Smooth muscle cell (in vitro differentiated cells): ENCODE results near the gene SPRR2D. TPM values are rescaled to one million over a fixed set of nuclear protein-coding genes. Genes with fewer than 3 reads are reported as not detected.

ENCODE experiments used
- DNase-seq: peaks from one replicate; lab custom pipeline; 2025; ENCODE audit not compliant: unreplicated experiment; lab: John Stamatoyannopoulos, UW
- H2AFZ ChIP-seq: fragments of 200-600 bp; sonication (generic); 2 replicates; pipeline ENCODE4 v1.6.0; 2016; ENCODE audit warnings: antibody characterized with exemption, low read depth, mild to moderate bottlenecking
- H3F3A ChIP-seq: fragments of 200-600 bp; sonication (generic); 2 replicates; pipeline ENCODE4 v1.6.0; 2017; ENCODE audit warnings: antibody characterized with exemption, low read depth
- H3K27ac ChIP-seq: fragments of 200-600 bp; sonication (generic); 2 replicates; pipeline ENCODE4 v1.5.1; 2016; ENCODE audit warnings: low read depth, mild to moderate bottlenecking
- H3K27me3 ChIP-seq: fragments of 200-600 bp; sonication (generic); 2 replicates; pipeline ENCODE4 v1.6.1; 2016; ENCODE audit warnings: low read depth, mild to moderate bottlenecking
- H3K36me3 ChIP-seq: fragments of 200-600 bp; sonication (generic); 2 replicates; pipeline ENCODE4 v1.5.1; 2016; ENCODE audit warnings: low read depth
- H3K4me1 ChIP-seq: fragments of 200-600 bp; sonication (generic); 2 replicates; pipeline ENCODE4 v1.5.1; 2016; ENCODE audit warnings: low read depth
- H3K4me2 ChIP-seq: fragments of 200-600 bp; sonication (generic); 2 replicates; pipeline ENCODE4 v1.6.0; 2016; ENCODE audit warnings: mild to moderate bottlenecking
- H3K4me3 ChIP-seq: fragments of 200-600 bp; sonication (generic); 2 replicates; pipeline ENCODE4 v1.5.1; 2016; ENCODE audit warnings: mild to moderate bottlenecking
- H3K79me2 ChIP-seq: fragments of 200-600 bp; sonication (generic); 2 replicates; pipeline ENCODE4 v1.6.0; 2016; ENCODE audit warnings: low read depth, mild to moderate bottlenecking
- H3K9ac ChIP-seq: fragments of 200-600 bp; sonication (generic); 2 replicates; pipeline ENCODE4 v1.6.0; 2016; ENCODE audit warnings: low read depth
- H3K9me3 ChIP-seq: fragments of 200-600 bp; sonication (generic); replicated peaks from 2 replicates; pipeline ENCODE4 v1.5.1; 2016; ENCODE audit warnings: low read depth
- H4K20me1 ChIP-seq: fragments of 200-600 bp; sonication (generic); 2 replicates; pipeline ENCODE4 v1.6.0; 2016; ENCODE audit warnings: low read depth
- WGBS: methylation state at CpG from one replicate; pipeline ENCODE4 v1.1.7; 2016; ENCODE audit warnings: low lambda C conversion rate; 5-methylcytosine and 5-hydroxymethylcytosine counted together
- polyA plus RNA-seq: library from polyadenylated mRNA; unstranded; fragments of >200 nt; fragmentation: Nextera tagmentation; extraction: Ambion mirVana; gene quantifications from 2 replicates; pipeline ENCODE4 v1.2.1, GENCODE V29; 2016
- total RNA-seq: library from RNA; depleted of rRNA; stranded (reverse); fragments of >200 nt; gene quantifications from 2 replicates; pipeline ENCODE4 v1.2.3, GENCODE V29; 2014
- TF ChIP-seq, protein P1 (sequence below): fragments of 200-600 bp; sonication (generic); IDR thresholded peaks from 2 replicates; pipeline ENCODE4 v1.5.1; 2017; ENCODE audit warnings: borderline replicate concordance, mild to moderate bottlenecking, antibody characterized with exemption; ENCODE audit not compliant: insufficient read depth, poor library complexity, severe bottlenecking

SPRR2D gene
- total and polyA plus RNA-seq, 2 experiments from 2014 or later: 12.4 to 16.9 TPM

- DNase-seq: no peak
- no peaks in the 10 kb centered on the region for H3K27me3 ChIP-seq
- no peak overlapping the region for H3K4me2 ChIP-seq
- H3K9me3 ChIP-seq: peaks cover 3% of the 10 kb centered on the region
- no peak overlapping the region for H3K9ac ChIP-seq
- WGBS: 69% methylated on average over 2 of the region's 2 CpGs
- no peak overlapping the region for H2AFZ ChIP-seq
- H3K4me3 ChIP-seq: no peak overlapping the region
- H3K4me1 ChIP-seq: no peaks in the 10 kb centered on the region
- no peaks in the 10 kb centered on the region for H3F3A ChIP-seq
- H3K79me2 ChIP-seq: no peaks in the 10 kb centered on the region
- no peak overlapping the region for H3K27ac ChIP-seq
- H3K36me3 ChIP-seq: no peaks in the 10 kb centered on the region
- no peaks in the 10 kb centered on the region for H4K20me1 ChIP-seq
- TF ChIP-seq, protein P1, sequence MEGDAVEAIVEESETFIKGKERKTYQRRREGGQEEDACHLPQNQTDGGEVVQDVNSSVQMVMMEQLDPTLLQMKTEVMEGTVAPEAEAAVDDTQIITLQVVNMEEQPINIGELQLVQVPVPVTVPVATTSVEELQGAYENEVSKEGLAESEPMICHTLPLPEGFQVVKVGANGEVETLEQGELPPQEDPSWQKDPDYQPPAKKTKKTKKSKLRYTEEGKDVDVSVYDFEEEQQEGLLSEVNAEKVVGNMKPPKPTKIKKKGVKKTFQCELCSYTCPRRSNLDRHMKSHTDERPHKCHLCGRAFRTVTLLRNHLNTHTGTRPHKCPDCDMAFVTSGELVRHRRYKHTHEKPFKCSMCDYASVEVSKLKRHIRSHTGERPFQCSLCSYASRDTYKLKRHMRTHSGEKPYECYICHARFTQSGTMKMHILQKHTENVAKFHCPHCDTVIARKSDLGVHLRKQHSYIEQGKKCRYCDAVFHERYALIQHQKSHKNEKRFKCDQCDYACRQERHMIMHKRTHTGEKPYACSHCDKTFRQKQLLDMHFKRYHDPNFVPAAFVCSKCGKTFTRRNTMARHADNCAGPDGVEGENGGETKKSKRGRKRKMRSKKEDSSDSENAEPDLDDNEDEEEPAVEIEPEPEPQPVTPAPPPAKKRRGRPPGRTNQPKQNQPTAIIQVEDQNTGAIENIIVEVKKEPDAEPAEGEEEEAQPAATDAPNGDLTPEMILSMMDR: no peak
Measured at GRCh38 chr1:153049211-153049610, 8.3 kb upstream of the SPRR2D start.

GRCh38 chr1:153035211-153035610 is 5.7 kb downstream of the SPRR2D start:
- no peaks in the 10 kb centered on the region for H3K36me3 ChIP-seq
- TF ChIP-seq, protein P1: no peak
- no peak overlapping the region for H2AFZ ChIP-seq
- no peak for DNase-seq
- H3F3A ChIP-seq: no peaks in the 10 kb centered on the region
- no peaks in the 10 kb centered on the region for H3K4me1 ChIP-seq
- H3K79me2 ChIP-seq: no peaks in the 10 kb centered on the region
- H3K9me3 ChIP-seq: peaks cover 8% of the 10 kb centered on the region
- H3K4me2 ChIP-seq: no peak overlapping the region
- H3K27me3 ChIP-seq: no peaks in the 10 kb centered on the region
- WGBS: 74% methylated on average over 1 of the region's 1 CpG
- no peak overlapping the region for H3K9ac ChIP-seq
- H3K4me3 ChIP-seq: no peak overlapping the region
- H4K20me1 ChIP-seq: no peaks in the 10 kb centered on the region
- H3K27ac ChIP-seq: no peak overlapping the region

DNA sequence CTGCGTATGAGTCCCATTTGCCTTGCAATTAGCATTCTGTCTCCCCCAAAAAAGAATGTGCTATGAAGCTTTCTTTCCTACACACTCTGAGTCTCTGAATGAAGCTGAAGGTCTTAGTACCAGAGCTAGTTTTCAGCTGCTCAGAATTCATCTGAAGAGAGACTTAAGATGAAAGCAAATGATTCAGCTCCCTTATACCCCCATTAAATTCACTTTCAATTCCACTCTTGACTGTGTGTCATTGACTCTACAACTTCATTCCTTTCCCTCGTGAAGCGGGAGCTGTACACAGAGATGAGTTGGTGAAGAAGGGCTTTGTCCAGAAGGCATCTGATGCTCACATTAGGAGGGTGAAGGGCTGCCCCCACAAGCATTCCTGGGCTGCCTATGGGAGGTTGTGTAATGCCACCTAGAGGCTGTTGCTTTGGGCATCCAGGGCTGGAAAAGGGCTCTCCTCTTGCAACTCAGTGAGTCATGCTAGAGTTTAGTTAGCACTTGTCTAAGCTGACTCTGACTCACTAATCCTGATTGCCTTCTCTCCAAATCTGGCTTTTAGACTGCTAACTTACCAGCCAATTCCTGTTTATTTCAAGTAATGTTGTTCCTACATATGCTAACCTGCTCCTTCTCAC is 8.1 kb downstream of the SPRR2D start:
- Histone ChIP-seq H3K36me3 (no peaks in the 10 kb centered on the region), H3K9me3 (peaks cover 3% of the 10 kb centered on the region), H3K27ac (no peak overlapping the region), H3K9ac (no peak overlapping the region), H3K4me2 (no peak overlapping the region), H2AFZ (no peak overlapping the region), H3K4me1 (no peaks in the 10 kb centered on the region), H3K27me3 (no peaks in the 10 kb centered on the region), H3F3A (no peaks in the 10 kb centered on the region), H4K20me1 (no peaks in the 10 kb centered on the region), H3K79me2 (no peaks in the 10 kb centered on the region), H3K4me3 (no peak overlapping the region)
- TF ChIP-seq, protein P1: no peak
- whole genome bisulfite sequencing: 53% methylated on average over 3 of the region's 3 CpGs
- DNase-seq: no peak

- H3K4me3 ChIP-seq: no peak overlapping the region
- H3K79me2 ChIP-seq: no peaks in the 10 kb centered on the region
- DNase-seq: no peak
- TF ChIP-seq, protein P1: no peak
- H3K9ac ChIP-seq: no peak overlapping the region
- no peak overlapping the region for H2AFZ ChIP-seq
- no peak overlapping the region for H3K27ac ChIP-seq
- H3K36me3 ChIP-seq: no peaks in the 10 kb centered on the region
- H4K20me1 ChIP-seq: no peaks in the 10 kb centered on the region
- no peak overlapping the region for H3K4me2 ChIP-seq
- no peaks in the 10 kb centered on the region for H3K4me1 ChIP-seq
- H3F3A ChIP-seq: no peaks in the 10 kb centered on the region
- H3K27me3 ChIP-seq: no peaks in the 10 kb centered on the region
- H3K9me3 ChIP-seq: no peaks in the 10 kb centered on the region
Measured at GRCh38 chr1:153032073-153032472, 8.8 kb downstream of the SPRR2D start.
